EL (cell line): ENCODE results near the gene RGS5.

Experiments used
- DNase-seq: peaks from one replicate; pipeline ENCODE4 v3.0.0-alpha.2; 2016

Gene RGS5

DNA sequence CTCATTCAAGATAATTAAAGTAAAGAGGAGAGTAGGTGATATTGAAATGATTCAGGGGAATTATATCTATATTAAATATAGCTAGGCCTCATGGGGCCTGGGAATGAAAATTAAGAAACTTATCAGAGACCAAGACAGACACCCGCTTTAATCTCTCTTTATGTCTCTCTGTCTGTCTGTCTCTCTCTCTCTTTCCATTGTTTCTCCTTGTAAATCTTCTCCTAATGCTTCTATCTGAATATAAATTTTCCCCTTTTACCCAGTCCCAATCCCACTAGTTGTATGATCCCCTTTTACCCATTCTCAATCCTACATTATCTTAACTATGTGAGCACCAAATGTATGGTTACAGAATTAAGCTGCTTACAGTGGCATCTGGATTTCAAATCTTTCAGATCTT, 61.2 kb downstream of the RGS5 start:
- no peak for DNase-seq

DNA sequence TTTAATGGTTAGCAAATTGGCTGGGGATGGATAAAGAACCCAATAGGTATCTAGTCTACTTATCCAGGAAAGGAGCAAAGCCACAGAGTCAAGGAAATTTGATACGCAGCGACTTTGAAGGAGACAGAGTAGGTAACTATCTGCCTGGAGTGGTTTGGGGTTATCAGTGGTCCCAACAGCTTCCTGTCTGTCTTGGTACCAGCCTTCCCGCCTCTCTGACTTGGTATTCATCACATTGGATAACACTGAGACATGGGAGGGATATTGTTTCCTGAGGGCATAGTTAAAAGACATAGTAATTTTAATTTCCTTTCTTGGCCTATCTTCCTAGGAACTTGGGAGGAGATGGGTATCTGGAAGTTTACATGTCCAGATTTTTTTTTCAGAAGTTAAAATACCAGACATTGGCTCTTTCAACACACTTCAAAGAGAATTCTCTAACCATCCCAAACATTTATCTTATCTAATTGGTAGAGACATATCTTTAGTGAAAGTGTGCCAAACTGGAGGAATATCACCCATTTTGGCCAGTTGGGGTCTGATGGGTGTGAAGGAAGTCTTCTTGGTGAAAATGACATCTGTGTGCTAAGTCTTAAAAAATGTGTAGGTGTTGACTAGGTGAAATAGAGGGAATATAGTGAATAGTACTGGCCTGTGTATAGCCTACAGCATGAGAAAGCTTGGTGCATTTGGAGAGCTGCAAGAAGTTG, 65.0 kb downstream of the RGS5 start:
- DNase-seq, result no peak

DNA sequence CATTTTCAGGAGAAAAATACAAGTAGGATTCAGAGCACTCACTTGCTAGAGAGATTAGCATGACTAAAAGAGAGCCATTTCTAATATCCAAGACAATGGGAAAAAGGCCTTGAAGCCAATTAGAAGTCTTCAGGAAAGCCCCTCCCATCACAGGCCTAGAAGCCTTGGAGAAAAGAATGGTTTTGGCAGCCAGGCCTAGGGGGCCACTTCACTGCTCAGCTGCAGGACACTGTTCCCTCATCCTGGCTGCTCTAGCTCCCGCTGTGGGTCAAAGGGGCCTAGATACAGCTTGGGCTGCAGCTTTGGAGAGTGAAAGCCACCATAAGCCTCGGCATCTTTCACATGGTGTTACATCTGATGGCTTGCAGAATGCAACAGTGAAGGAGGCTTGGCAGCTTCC, 70.7 kb downstream of the RGS5 start:
- no peak for DNase-seq

DNA sequence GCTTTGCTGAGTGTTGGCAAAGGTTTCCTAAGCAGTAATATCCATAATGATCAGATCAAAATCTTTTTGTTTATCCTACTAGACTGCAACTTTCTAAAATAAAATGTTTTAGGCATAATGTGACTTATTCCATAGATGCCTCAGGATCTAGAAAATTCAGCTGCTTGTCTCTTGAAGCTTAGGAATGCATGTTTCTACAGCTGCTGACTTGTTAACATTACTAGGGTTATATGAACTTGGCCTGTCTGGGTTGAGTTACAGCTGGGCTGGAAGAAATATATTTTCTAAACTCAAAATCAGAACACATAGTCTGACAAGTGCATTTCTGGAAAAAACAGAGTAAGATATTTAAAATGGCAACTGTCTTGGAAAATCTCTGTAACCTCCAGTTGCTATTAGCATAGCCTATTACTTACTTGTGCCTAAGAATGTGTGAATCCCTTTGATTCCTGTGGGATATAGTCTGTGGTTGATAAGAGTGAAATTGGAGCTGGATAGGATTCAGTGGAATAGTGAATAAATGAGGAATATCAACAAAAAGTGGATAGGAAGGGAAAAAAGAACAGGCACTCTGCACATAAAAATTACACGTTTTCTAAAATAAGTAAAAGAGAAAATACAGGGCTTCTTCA, 72.4 kb downstream of the RGS5 start:
- no peak for DNase-seq

DNA sequence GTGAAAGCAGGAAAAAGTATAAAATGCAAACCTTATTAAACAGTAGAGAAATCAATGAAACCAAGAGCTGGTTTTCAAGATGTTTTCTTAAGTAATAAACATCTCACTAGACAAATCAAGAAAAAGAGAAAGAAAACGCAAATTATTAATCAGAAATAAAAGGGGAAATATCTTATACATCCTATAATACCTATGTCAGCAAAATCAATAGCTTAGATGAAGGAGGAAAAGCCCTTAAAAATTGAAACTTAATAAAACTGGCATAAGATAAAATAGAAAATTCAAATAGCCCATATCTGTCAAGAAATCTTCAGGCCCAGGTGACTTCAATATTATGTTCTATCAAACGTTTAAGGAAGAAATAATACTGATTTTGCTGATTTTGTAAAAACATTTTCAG, 74.4 kb downstream of the RGS5 start:
- no peak for DNase-seq

DNA sequence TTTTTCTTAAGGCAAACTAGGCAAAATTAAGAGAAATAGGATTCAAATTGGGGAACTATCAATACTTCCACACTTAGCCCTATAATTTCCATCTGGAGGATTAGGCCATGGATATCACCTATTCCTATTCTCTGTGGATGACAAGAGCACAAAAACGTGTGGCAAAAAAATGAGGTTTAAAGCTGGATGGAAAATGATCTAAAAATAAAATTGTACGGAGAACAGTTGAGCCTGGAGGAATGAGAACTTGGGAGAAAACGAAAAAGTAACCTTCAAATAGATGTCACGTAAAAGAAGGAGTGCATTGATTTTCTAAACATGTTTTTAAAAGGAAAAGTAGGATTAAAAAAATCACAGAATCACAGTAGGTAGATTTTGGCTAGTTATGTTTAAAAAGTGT, 77.9 kb downstream of the RGS5 start:
- DNase-seq, result no peak

DNA sequence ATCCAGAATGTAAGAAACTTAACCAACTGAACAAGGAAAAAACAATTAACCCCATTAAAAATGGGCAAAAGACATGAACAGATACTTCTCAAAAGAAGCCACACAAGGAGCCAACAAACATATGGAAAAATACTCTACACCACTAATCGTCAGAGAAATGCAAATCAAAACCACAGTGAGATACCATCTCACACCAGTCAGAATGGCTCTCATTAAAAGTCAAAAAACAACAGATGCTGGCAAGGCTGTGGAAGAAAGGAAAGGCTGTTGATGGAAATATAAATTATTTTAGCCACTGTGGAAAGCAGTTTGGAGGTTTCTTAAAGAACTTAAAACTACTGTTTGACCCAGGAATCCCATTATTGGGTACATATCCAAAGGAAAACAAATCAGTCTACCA, 82.3 kb downstream of the RGS5 start:
- no peak for DNase-seq

DNA sequence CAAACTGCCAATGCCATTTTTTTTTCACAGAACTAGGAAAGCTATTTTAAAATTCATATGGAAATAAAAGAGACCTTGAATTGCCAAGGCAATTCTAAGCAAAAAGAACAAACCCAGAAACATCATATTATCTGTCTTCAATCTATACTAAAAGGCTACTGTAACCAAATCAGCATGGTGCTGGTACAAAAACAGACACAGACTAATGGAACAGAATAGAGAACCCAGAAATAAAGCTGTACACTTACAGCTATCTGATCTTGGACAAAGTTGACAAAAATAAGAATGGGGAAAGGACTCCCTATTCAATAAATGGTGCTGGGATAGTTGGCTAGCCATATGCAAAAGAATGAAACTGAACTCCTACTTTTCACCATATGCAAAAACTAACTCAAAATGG, 83.0 kb downstream of the RGS5 start:
- DNase-seq, result no peak

DNA sequence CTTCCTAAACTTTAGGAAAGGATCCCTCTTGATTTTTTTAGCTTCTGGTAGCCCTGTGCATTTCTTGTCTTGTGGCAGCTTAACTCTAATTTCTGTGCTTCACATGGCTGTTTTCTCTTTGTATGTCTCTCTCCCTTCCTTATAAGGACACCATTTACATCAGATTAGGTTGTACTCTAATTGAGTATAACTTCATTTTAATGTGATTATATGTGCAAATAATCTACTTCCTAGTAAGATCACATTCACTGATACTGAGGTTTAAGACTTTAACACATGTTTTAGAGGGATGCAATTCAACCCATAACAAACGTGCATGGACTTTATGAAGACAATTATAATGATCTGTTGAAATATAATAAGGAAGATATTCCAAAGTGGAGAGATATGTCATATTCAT, 86.8 kb downstream of the RGS5 start:
- no peak for DNase-seq

DNA sequence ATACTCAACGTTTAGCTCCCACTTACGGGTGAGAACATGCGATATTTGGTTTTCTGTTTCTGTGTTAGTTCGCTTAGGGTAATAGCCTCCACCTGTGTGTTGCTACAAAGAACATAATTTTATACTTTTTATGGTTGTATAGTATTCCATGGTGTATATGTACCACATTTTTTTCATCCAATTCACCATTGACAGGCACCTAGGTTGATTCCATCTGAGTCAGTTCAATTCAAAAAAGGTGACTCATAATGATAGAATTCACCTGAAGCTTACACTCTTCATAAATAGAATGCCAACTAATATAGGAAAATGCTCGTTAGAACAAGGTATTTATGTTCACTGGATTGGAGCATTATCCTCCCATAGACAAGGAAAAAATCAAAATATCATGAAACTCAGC, 95.1 kb downstream of the RGS5 start:
- DNase-seq, result no peak

DNA sequence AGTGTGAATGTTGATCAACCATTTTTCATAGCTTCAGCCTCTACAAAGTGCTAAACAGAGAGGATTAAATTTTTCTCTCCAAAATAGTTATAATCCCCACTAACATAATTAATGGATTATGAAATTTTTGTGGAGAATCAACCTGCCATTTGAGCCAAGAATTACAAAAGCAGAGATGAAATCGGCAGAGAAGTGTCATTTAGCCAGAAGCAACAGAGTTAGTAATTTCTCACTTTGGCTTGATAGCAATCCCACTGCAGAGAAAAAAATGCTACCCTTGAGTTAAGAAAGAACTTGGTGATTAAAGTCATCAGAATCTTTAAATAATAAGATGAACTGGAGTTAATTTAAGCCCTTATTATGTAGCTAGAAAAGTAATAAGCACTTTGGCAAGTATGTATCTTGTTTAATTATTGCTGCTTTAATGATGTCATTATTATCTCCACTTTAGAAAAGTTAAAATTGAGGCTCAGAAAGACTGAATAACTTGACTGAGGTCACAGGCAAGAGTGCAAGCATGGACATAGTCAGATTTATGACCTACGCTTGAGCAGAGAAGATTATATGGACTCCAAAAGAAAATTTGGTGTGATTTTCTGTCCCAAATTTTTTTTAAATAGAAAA, 96.2 kb downstream of the RGS5 start:
- no peak for DNase-seq

DNA sequence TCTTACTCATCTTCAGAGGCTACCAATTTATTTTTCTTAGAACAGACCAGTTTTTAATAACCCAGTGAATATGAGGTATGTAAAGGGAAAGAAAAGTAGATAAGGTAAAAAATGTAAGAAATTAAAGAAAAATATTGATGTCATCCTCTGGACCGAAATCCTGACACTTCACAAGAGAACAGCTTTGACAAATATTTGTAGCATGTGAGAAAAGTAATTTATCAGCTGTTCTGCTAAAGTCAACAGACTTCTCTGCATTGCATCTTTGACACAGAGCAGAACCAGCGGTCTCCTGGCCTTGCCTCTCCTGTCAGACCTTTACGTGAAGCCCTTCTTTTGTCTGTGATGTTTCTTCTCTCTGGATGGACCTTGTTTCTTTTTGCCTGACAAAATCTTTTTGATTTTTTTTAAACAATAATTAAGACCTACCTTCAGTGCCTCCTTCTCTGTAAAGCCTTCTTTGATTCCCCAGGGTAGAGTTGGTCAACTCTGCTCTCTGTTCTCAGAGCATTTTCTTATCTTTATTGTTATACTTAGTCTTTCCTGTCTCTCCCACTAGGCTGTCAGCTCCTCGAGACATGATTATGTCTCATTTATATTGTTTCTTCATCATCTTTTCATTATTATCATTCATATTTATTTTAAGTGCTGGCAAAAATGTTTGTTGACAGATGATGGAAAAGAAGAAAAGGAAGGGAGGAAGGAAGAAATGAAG, 98.2 kb downstream of the RGS5 start:
- DNase-seq, result no peak

DNA sequence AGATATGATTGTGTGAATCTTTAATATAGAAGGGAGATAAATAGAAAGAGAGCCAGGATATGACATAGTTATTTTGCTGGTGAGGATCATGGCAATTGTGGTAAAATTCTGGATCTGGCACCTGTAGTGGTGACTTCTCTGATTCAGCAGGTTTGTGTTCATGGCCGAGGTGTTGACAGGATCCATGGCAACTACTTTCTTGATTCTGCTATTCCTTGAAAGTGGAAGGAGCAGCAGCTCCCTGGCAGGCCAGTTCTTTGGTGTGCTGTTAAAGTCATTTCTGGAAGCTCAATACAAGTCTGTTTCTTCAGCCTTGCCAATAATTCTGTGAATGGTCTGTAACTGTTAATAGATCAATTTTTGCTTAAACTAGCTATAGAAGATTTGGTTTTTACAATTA, 100.1 kb downstream of the RGS5 start:
- no peak for DNase-seq

DNA sequence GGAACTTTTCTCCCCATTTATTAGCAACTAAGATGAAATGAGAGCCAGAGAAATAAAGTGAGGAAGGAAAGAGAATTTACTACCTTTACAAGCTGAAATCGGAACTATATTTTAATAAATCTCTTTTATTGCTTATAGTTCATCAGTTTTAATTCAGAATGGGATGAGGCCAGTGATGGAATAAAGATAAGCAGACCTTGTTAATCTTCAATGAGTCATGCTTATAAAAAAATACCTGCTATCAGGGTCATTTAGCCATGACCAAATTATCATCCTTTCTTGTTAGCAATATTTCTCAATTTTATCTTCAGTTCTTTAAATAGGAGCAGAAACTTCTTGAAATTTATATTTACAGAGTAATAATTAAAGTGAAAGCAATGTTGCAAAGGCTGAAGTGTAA, 107.5 kb downstream of the RGS5 start:
- no peak for DNase-seq

DNA sequence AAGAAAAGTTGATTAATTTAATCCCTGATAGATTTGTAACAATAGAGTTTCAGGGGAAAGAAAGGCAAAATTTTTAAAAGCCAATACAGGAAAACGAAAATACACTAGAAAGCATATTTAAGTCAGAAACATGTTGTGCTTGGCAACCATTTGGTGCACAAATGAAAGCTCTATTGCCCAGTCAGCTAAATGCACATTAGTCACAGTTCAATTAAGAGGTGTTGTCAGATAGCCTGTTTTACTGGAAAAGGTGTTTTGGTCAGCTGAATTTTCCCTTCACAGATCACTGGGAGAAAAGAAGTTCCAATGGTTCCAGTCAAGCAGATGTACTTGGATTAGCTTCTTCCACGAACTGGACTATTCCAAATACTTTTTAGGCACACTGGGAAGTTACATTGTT, 108.1 kb downstream of the RGS5 start:
- no peak for DNase-seq

DNA sequence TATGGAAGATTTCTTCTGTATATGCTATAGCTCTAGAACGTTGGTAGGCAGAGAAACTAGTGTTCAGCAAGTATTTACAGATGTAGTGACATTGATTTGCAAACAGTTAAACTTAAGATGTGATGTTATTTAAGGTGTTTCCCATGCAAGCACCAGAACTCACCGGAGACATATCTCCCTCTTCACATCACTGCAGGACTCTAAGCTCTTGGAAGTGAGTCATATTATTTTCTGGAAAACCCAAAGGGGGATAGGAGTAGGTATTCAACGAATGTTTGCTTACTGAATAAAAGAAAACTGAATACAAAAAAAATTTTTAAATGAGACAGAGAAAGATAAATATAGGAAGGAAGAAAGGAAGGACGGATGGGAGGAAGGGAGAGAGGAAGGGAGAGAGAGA, 108.5 kb downstream of the RGS5 start:
- no peak for DNase-seq

DNA sequence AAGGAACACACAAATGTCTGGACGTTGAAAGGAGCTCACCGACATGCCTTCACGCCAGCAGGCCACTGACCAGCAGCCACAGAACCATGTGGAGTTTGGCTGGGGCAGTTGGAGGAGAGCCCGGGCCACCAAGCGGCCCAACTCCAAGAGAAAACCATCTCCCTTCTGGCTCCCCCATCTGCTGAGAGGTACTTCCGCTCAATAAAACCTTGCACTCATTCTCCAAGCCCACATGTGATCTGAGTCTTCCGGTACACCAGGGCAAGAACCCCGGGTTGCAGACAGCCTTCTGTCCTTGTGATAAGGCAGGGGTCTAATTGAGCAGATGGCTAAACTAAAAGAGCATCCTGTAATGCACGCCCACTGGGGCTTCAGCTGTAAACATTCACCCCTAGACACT, 109.1 kb downstream of the RGS5 start:
- no peak for DNase-seq

DNA sequence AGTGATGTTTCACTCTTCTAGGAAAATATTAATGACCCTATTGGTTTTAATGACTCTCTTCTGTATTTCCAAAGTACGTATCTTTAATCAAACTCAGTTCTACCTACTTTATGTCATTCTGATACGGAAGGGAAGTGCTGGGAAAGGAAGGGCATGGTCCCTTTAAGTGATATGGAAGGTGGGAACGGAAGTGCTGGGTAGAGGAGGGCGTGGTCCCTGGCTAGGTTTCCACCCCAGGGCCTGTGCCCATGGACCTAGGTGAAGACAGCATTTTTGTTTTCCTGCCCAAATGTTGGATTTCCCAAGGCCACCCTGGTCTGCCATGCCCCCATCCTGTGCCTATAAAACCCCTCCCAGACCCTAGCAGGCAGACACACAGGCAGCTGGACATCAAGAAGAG, 109.5 kb downstream of the RGS5 start:
- DNase-seq, result no peak
